GM12865 (cell line): ENCODE results near the gene CDH23.

Experiments
- DNase-seq: peaks from one replicate; pipeline ENCODE4 v3.0.0; 2010; ENCODE audit warnings: low read depth
- H3K4me3 ChIP-seq: 2 replicates; pipeline ENCODE4 v1.5.1; 2011; ENCODE audit warnings: mild to moderate bottlenecking, low read depth, low read length, control low read depth
- CTCF ChIP-seq: IDR thresholded peaks from 2 replicates; pipeline ENCODE4 v1.5.1; 2011; ENCODE audit warnings: low read length, control low read depth, low read depth, inconsistent platforms; ENCODE audit not compliant: insufficient read depth; ENCODE audit errors: missing control alignments

The CDH23 gene

GRCh38 chr10:71569775-71570588 lies 173.3 kb downstream of the CDH23 start:
- DNase-seq: peak; percentile 64
- TF ChIP-seq CTCF: peak; percentile 79
- no peak overlapping the region for H3K4me3 ChIP-seq

GRCh38 chr10:71571460-71572175 lies 174.9 kb downstream of the CDH23 start:
- H3K4me3 ChIP-seq: no peak overlapping the region
- no peak for DNase-seq
- TF ChIP-seq CTCF: no peak

- H3K4me3 ChIP-seq: no peak overlapping the region
- no peak for DNase-seq
- no peak for TF ChIP-seq CTCF
Observed at GRCh38 chr10:71572962-71573361, 176.2 kb downstream of the CDH23 start.

GRCh38 chr10:71573562-71574518 lies 177.1 kb downstream of the CDH23 start:
- no peak for TF ChIP-seq CTCF
- H3K4me3 ChIP-seq: no peak overlapping the region
- DNase-seq: no peak

- no peak for TF ChIP-seq CTCF
- H3K4me3 ChIP-seq: no peak overlapping the region
- DNase-seq: no peak
Observed at GRCh38 chr10:71575451-71575850, 178.7 kb downstream of the CDH23 start.

GRCh38 chr10:71575934-71576801 lies 179.4 kb downstream of the CDH23 start:
- no peak overlapping the region for H3K4me3 ChIP-seq
- DNase-seq: no peak
- no peak for TF ChIP-seq CTCF
